ENCODE results near the gene EPB41L1.

Gene EPB41L1

DNA sequence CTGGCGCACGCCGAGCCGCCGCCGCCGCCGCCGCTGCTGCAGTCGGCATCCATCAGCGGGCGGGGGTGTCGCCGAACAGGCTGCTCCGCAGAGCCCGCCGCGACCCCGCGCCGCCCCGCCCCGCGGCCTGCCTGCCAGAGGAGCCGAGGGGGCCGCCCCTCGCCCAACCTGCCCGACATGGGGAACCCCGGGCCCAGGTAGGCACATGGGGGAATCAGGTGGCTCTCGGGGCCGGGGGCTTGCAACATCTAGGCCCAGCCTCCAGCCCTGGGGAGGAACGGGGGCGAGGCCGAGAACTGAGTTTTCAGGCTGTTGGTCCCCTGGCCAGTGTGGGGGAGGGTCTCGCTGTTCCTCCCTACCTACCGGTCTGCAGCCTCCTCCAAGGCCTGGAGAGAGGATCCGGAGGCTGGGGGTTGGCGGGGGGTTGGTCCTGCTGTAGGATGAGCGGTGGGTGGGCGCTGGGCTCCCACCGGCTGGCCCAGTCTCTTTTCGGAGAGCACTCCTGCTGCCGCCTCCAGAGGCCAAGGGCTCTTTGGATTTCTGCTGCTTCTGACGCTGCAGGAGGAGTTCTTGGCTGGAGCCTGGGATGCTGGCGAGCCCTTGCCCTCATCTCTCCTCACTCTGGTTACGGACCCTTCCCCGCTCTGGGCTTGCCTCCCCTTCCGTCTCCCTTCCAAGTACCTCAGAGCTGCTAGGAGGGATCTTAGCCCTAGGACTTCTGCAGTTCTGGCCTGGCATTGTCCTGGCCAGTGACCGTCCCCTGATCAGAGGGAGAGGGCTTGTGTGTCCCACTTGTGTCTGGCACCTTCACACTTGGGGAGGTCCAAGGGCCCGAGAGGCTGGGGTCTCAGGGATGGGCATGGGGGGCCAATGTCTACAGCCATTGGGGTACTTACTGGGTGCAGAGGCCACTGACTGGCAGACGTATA is at the start of gene EPB41L1:
Gene EPB41L1, plus strand, starts transcription at position 41 of the 929 bp plus-strand sequence. CDS start 19,038 bp downstream, outside the sequence.
- Histone ChIP-seq H3K36me3 (replicated peaks; ENCODE audit: low read depth, low read length) (no peaks in the 10 kb centered on the region), H3K27ac (ENCODE audit: low read length) (no peak within 1 kb of the TSS), H3K9me3 (ENCODE audit: insufficient read depth, low read length) (no peaks in the 10 kb centered on the region), H3K4me3 (ENCODE audit: low read length) (peak within 1 kb of the TSS; percentile 71), H3K27me3 (ENCODE audit: low read depth, low read length) (peaks cover 7% of the 10 kb centered on the region; the same call in 1 of the 2 replicates), H3K9ac (ENCODE audit: low read length) (peak within 1 kb of the TSS; percentile 17; the same call in 1 of the 2 replicates), H3K4me1 (ENCODE audit: low read length) (peaks cover 4% of the 10 kb centered on the region; the same call in 1 of the 2 replicates), H2AFZ (ENCODE audit: low read depth, low read length) (no peak within 1 kb of the TSS), H4K20me1 (ENCODE audit: insufficient read depth, low read length) (no peaks in the 10 kb centered on the region), H3K79me2 (ENCODE audit: low read length) (no peaks in the 10 kb centered on the region), H3K4me2 (ENCODE audit: low read length) (peak within 1 kb of the TSS; percentile 66)
- TF ChIP-seq, protein P1, sequence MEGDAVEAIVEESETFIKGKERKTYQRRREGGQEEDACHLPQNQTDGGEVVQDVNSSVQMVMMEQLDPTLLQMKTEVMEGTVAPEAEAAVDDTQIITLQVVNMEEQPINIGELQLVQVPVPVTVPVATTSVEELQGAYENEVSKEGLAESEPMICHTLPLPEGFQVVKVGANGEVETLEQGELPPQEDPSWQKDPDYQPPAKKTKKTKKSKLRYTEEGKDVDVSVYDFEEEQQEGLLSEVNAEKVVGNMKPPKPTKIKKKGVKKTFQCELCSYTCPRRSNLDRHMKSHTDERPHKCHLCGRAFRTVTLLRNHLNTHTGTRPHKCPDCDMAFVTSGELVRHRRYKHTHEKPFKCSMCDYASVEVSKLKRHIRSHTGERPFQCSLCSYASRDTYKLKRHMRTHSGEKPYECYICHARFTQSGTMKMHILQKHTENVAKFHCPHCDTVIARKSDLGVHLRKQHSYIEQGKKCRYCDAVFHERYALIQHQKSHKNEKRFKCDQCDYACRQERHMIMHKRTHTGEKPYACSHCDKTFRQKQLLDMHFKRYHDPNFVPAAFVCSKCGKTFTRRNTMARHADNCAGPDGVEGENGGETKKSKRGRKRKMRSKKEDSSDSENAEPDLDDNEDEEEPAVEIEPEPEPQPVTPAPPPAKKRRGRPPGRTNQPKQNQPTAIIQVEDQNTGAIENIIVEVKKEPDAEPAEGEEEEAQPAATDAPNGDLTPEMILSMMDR (IDR thresholded peaks at IDR 0.05; ENCODE audit: low read depth, low read length) = no peak
- TF ChIP-seq EZH2phosphoT487 (IDR thresholded peaks at IDR 0.05; ENCODE audit: low read depth) = no peak

- H3K4me2 ChIP-seq (ENCODE audit: low read length) = no peak overlapping the region
- H3K4me3 ChIP-seq (ENCODE audit: low read length) = no peak overlapping the region
- H3K27me3 ChIP-seq (ENCODE audit: low read depth, low read length) = no peaks in the 10 kb centered on the region
- TF ChIP-seq EZH2phosphoT487 (IDR thresholded peaks at IDR 0.05; ENCODE audit: low read depth) = no peak
- TF ChIP-seq, protein P1 (IDR thresholded peaks at IDR 0.05; ENCODE audit: low read depth, low read length) = no peak
- no peaks in the 10 kb centered on the region for H3K79me2 ChIP-seq (ENCODE audit: low read length)
- no peaks in the 10 kb centered on the region for H4K20me1 ChIP-seq (ENCODE audit: insufficient read depth, low read length)
- H3K36me3 ChIP-seq (replicated peaks; ENCODE audit: low read depth, low read length) = no peaks in the 10 kb centered on the region
- no peak overlapping the region for H2AFZ ChIP-seq (ENCODE audit: low read depth, low read length)
- H3K4me1 ChIP-seq (ENCODE audit: low read length) = peaks cover 46% of the 10 kb centered on the region
- H3K9me3 ChIP-seq (ENCODE audit: insufficient read depth, low read length) = no peaks in the 10 kb centered on the region
- H3K9ac ChIP-seq (ENCODE audit: low read length) = no peak overlapping the region
- no peak overlapping the region for H3K27ac ChIP-seq (ENCODE audit: low read length)
These were observed 49.7 kb upstream of the EPB41L1 start for GRCh38 chr20:36104856-36105255.

DNA sequence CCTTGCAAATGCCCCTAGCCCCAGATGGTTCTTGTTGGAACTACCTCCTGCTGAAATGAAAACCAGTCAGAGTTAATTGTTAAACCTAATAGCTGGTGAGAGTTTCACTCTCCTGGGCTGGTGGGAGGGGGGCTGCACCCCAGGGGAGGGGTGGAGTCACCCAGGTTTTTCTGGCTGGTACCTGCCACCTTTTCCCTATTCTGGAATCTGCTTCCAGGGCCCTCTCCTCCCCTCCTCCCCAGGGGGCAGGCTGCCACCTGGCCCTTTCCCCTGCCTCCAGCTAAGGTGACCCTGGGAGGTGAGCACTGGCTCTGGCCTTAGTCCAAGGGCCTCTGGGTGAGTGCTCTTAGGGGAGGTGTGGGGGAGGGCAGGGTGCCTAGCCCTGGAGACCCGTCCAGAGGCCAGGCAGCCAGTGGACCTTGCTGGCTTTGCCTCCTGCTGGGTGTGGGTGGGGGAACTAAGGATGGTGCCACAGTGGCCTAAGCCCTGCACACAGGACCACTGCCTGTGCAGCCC is 48.8 kb upstream of the EPB41L1 start:
- no peaks in the 10 kb centered on the region for H3K27me3 ChIP-seq (ENCODE audit: low read depth, low read length)
- no peaks in the 10 kb centered on the region for H3K36me3 ChIP-seq (replicated peaks; ENCODE audit: low read depth, low read length)
- H2AFZ ChIP-seq (ENCODE audit: low read depth, low read length) = no peak overlapping the region
- H3K4me3 ChIP-seq (ENCODE audit: low read length) = no peak overlapping the region
- H3K9me3 ChIP-seq (ENCODE audit: insufficient read depth, low read length) = no peaks in the 10 kb centered on the region
- no peaks in the 10 kb centered on the region for H4K20me1 ChIP-seq (ENCODE audit: insufficient read depth, low read length)
- no peaks in the 10 kb centered on the region for H3K79me2 ChIP-seq (ENCODE audit: low read length)
- no peak overlapping the region for H3K27ac ChIP-seq (ENCODE audit: low read length)
- TF ChIP-seq, protein P1 (IDR thresholded peaks at IDR 0.05; ENCODE audit: low read depth, low read length) = no peak
- no peak for TF ChIP-seq EZH2phosphoT487 (IDR thresholded peaks at IDR 0.05; ENCODE audit: low read depth)
- H3K9ac ChIP-seq (ENCODE audit: low read length) = no peak overlapping the region
- peak overlapping the region; percentile 16 for H3K4me2 ChIP-seq (ENCODE audit: low read length)
- H3K4me1 ChIP-seq (ENCODE audit: low read length) = peaks cover 41% of the 10 kb centered on the region

GRCh38 chr20:36106606-36107005 is 47.9 kb upstream of the EPB41L1 start:
- H3K4me2 ChIP-seq (ENCODE audit: low read length) = no peak overlapping the region
- H3K4me3 ChIP-seq (ENCODE audit: low read length) = no peak overlapping the region
- H3K36me3 ChIP-seq (replicated peaks; ENCODE audit: low read depth, low read length) = no peaks in the 10 kb centered on the region
- H2AFZ ChIP-seq (ENCODE audit: low read depth, low read length) = no peak overlapping the region
- H3K27me3 ChIP-seq (ENCODE audit: low read depth, low read length) = no peaks in the 10 kb centered on the region
- no peaks in the 10 kb centered on the region for H3K9me3 ChIP-seq (ENCODE audit: insufficient read depth, low read length)
- H4K20me1 ChIP-seq (ENCODE audit: insufficient read depth, low read length) = no peaks in the 10 kb centered on the region
- TF ChIP-seq EZH2phosphoT487 (IDR thresholded peaks at IDR 0.05; ENCODE audit: low read depth) = no peak
- TF ChIP-seq, protein P1 (IDR thresholded peaks at IDR 0.05; ENCODE audit: low read depth, low read length) = no peak
- no peaks in the 10 kb centered on the region for H3K79me2 ChIP-seq (ENCODE audit: low read length)
- H3K4me1 ChIP-seq (ENCODE audit: low read length) = peaks cover 38% of the 10 kb centered on the region
- no peak overlapping the region for H3K27ac ChIP-seq (ENCODE audit: low read length)
- H3K9ac ChIP-seq (ENCODE audit: low read length) = no peak overlapping the region

Data from OCI-LY3 (cell line).